ENCODE results near the gene DSP. TPM values are rescaled to one million over a fixed set of nuclear protein-coding genes. Genes with fewer than 3 reads are reported as not detected.

The DSP gene
- polyA plus RNA-seq, 1 donor from 2014 or later = 0.05 TPM

GRCh38 chr6:7630792-7631191 is 89.3 kb downstream of the DSP start:
- H3K9me2 ChIP-seq (ENCODE audit: insufficient read depth, low read length) = no peaks in the 10 kb centered on the region
- no peaks in the 10 kb centered on the region for H4K20me1 ChIP-seq (ENCODE audit: insufficient read depth)
- H2AFZ ChIP-seq (ENCODE audit: low read depth, low read length) = no peak overlapping the region
- H3F3A ChIP-seq (ENCODE audit: insufficient read depth, low read length, poor library complexity, severe bottlenecking) = no peaks in the 10 kb centered on the region
- H3K27ac ChIP-seq (ENCODE audit: low read length) = no peak overlapping the region
- no peak overlapping the region for H3K9ac ChIP-seq (ENCODE audit: low read length)
- H3K27me3 ChIP-seq (ENCODE audit: insufficient read depth, low read depth, low read length) = peaks cover 25% of the 10 kb centered on the region
- no peak overlapping the region for H3K4me2 ChIP-seq (ENCODE audit: low read length)
- no peaks in the 10 kb centered on the region for H3K36me3 ChIP-seq (ENCODE audit: insufficient read depth, low read length)
- no peaks in the 10 kb centered on the region for H3K79me2 ChIP-seq (replicated peaks; ENCODE audit: insufficient read depth, low read length)
- H3K4me3 ChIP-seq (ENCODE audit: low read length) = no peak overlapping the region
- TF ChIP-seq MXI1 (conservative IDR thresholded peaks at IDR 0.05; ENCODE audit: poor library complexity, severe bottlenecking) = no peak
- TF ChIP-seq POLR2AphosphoS5 (IDR thresholded peaks at IDR 0.05) = no peak
- no peak for TF ChIP-seq CTCF (IDR thresholded peaks at IDR 0.05; ENCODE audit: poor library complexity, severe bottlenecking)
- no peak for TF ChIP-seq RAD21 (conservative IDR thresholded peaks at IDR 0.05)
- no peak for TF ChIP-seq TAF1 (IDR thresholded peaks at IDR 0.05; ENCODE audit: low read depth)
- TF ChIP-seq EP300 (conservative IDR thresholded peaks at IDR 0.05; ENCODE audit: poor library complexity, severe bottlenecking) = no peak
- no peak for TF ChIP-seq REST (IDR thresholded peaks at IDR 0.05; ENCODE audit: borderline replicate concordance)
- TF ChIP-seq EZH2 (IDR thresholded peaks at IDR 0.05; ENCODE audit: borderline replicate concordance, insufficient read depth, low read length, poor library complexity, severe bottlenecking) = no peak
- no peak for TF ChIP-seq SMC3 (conservative IDR thresholded peaks at IDR 0.05; ENCODE audit: poor library complexity)
- peaks cover 5% of the 10 kb centered on the region for H3K9me3 ChIP-seq (ENCODE audit: low read length)

- peaks cover 25% of the 10 kb centered on the region for H3K27me3 ChIP-seq (ENCODE audit: insufficient read depth, low read depth, low read length)
- no peak overlapping the region for H3K27ac ChIP-seq (ENCODE audit: low read length)
- no peak overlapping the region for H3K9ac ChIP-seq (ENCODE audit: low read length)
- no peak overlapping the region for H3K4me2 ChIP-seq (ENCODE audit: low read length)
- H3K4me3 ChIP-seq (ENCODE audit: low read length) = no peak overlapping the region
- TF ChIP-seq REST (IDR thresholded peaks at IDR 0.05; ENCODE audit: borderline replicate concordance) = no peak
- no peak for TF ChIP-seq EZH2 (IDR thresholded peaks at IDR 0.05; ENCODE audit: borderline replicate concordance, insufficient read depth, low read length, poor library complexity, severe bottlenecking)
- TF ChIP-seq SMC3 (conservative IDR thresholded peaks at IDR 0.05; ENCODE audit: poor library complexity) = no peak
- TF ChIP-seq POLR2AphosphoS5 (IDR thresholded peaks at IDR 0.05) = no peak
- TF ChIP-seq RAD21 (conservative IDR thresholded peaks at IDR 0.05) = no peak
- TF ChIP-seq EP300 (conservative IDR thresholded peaks at IDR 0.05; ENCODE audit: poor library complexity, severe bottlenecking) = no peak
- no peak for TF ChIP-seq CTCF (IDR thresholded peaks at IDR 0.05; ENCODE audit: poor library complexity, severe bottlenecking)
- no peak for TF ChIP-seq TAF1 (IDR thresholded peaks at IDR 0.05; ENCODE audit: low read depth)
- no peak for TF ChIP-seq MXI1 (conservative IDR thresholded peaks at IDR 0.05; ENCODE audit: poor library complexity, severe bottlenecking)
- H2AFZ ChIP-seq (ENCODE audit: low read depth, low read length) = no peak overlapping the region
- H4K20me1 ChIP-seq (ENCODE audit: insufficient read depth) = no peaks in the 10 kb centered on the region
- H3K36me3 ChIP-seq (ENCODE audit: insufficient read depth, low read length) = no peaks in the 10 kb centered on the region
- no peaks in the 10 kb centered on the region for H3K9me2 ChIP-seq (ENCODE audit: insufficient read depth, low read length)
- peaks cover 5% of the 10 kb centered on the region for H3K9me3 ChIP-seq (ENCODE audit: low read length)
- H3F3A ChIP-seq (ENCODE audit: insufficient read depth, low read length, poor library complexity, severe bottlenecking) = no peaks in the 10 kb centered on the region
- no peaks in the 10 kb centered on the region for H3K79me2 ChIP-seq (replicated peaks; ENCODE audit: insufficient read depth, low read length)
Measured at GRCh38 chr6:7631466-7631865, 90.0 kb downstream of the DSP start.

All from neural cell (in vitro differentiated cells).